ENCODE results near the gene FOCAD.

- TF ChIP-seq CTCF (IDR thresholded peaks at IDR 0.05) (peak in 6 of 7 experiments; percentile 39 to 69 (median 44)), POLR2A (IDR thresholded peaks at IDR 0.05) (no peak)
Observed at GRCh38 chr9:20884985-20885593, 201.0 kb downstream of the FOCAD start.

Measured in body of pancreas (tissue), 4 donors.